ENCODE data around the gene MCC.

- TF ChIP-seq POLR2A (IDR thresholded peaks at IDR 0.05) (no peak), CTCF (IDR thresholded peaks at IDR 0.05) (no peak), POLR2AphosphoS5 (IDR thresholded peaks at IDR 0.05; ENCODE audit: insufficient read depth in 1 of 2, low read depth in 1 of 2) (no peak)
Observed at GRCh38 chr5:113000466-113000865, 487.8 kb downstream of the MCC start.
